ENCODE measurements around the gene ABCA4. TPM values are rescaled to one million over a fixed set of nuclear protein-coding genes. Genes with fewer than 3 reads are reported as not detected.

ABCA4 gene
- total and polyA plus RNA-seq, 2 experiments from 2014 or later: 0.20 to 3.7 TPM

DNA sequence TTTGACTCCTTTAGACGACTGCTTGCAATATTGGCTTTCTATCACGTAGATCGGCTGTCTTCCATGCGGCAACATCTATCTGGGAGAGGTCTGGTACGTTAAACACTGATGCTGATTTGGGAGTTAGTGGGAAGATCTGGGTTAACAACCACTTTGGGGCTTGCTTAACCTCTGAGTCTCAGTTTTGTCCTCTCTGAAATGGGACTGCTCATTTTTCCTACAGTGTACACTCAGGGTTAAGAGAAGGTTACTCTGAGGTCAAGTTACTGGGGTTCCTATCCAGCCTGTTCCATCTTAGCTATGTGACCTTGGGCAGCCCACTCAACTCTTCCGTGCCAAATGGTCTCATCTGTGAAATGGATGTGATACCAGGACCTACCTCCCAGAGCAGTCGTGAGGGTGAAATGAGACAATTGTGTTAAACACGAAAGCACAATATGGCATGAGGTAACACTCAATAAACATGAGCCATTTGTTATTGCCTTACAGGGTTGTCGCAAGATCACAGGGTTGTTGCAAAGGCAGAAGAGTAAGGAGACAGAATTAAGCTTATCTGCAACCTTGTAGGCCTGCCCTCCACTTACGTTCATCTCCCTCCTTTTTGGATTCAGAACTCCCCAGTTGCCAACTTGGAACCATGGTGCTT is 5.6 kb downstream of the ABCA4 start:
- peaks cover 12% of the 10 kb centered on the region for H3K4me1 ChIP-seq (ENCODE audit: insufficient read depth)
- TF ChIP-seq EZH2 (IDR thresholded peaks at IDR 0.05; ENCODE audit: insufficient read depth, poor library complexity, severe bottlenecking) (no peak), EZH2phosphoT487 (IDR thresholded peaks at IDR 0.05; ENCODE audit: insufficient read depth, low read depth) (no peak)
- H3F3A ChIP-seq (ENCODE audit: insufficient read depth): no peaks in the 10 kb centered on the region
- no peak overlapping the region for H3K4me2 ChIP-seq (ENCODE audit: unreplicated experiment)
- H3K4me3 ChIP-seq: no peak overlapping the region
- in situ Hi-C loops (cut with MboI): no loop called here
- H3K9me3 ChIP-seq (ENCODE audit: low read depth): no peaks in the 10 kb centered on the region
- no peaks in the 10 kb centered on the region for H3K79me2 ChIP-seq (ENCODE audit: insufficient read depth)
- no peak for DNase-seq
- H2AFZ ChIP-seq: no peak overlapping the region
- H3K27ac ChIP-seq: no peak overlapping the region
- WGBS, 2 experiments (ENCODE audit: low coverage in 1 of 2, low lambda C conversion rate in 2 of 2, missing lambda C conversion rate in 2 of 2): 85 to 87% methylated on average over 10 of the region's 10 CpGs
- H3K9me2 ChIP-seq (ENCODE audit: insufficient read depth): no peaks in the 10 kb centered on the region
- H3K36me3 ChIP-seq (ENCODE audit: low read depth): no peaks in the 10 kb centered on the region
- H3K27me3 ChIP-seq (replicated peaks; ENCODE audit: insufficient read depth): no peaks in the 10 kb centered on the region
- no peak overlapping the region for H3K9ac ChIP-seq
- no peaks in the 10 kb centered on the region for H4K20me1 ChIP-seq (ENCODE audit: insufficient read depth)

DNA sequence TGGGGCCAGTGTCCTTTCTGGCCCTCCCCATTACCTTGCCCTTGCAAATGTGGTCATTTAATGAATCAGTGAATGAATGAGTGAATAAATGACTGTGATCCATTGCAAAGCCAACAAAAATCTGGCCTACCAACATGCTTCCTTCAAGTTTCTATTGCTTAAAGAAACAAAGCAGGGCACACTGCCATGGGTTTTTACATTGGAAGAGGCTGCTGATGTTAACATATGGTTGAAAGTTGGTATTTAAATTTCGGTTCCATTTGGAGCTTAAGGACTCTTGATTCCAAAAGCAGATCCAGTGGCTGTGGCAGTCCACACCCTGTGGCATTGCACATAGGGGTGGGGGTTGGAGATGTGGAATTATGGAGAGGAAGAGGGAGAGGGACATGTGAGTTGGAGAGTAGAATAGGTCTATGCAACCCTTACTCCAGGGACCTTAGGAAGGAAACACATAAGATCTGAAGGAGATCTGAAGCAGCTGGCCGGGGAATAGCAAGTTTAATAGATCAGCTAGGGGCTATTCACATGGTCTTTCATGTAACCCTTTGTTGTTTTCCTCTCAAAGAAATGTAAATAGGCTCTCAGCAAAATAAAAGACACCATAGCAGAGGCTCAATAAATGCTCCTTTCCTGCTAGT is 7.2 kb downstream of the ABCA4 start:
- Histone ChIP-seq H2AFZ (no peak overlapping the region), H3K4me2 (ENCODE audit: unreplicated experiment) (no peak overlapping the region), H3F3A (ENCODE audit: insufficient read depth) (no peaks in the 10 kb centered on the region), H3K9ac (no peak overlapping the region), H3K27me3 (replicated peaks; ENCODE audit: insufficient read depth) (no peaks in the 10 kb centered on the region), H3K36me3 (ENCODE audit: low read depth) (no peaks in the 10 kb centered on the region), H3K9me3 (ENCODE audit: low read depth) (no peaks in the 10 kb centered on the region), H3K9me2 (ENCODE audit: insufficient read depth) (no peaks in the 10 kb centered on the region), H3K27ac (no peak overlapping the region), H3K4me1 (ENCODE audit: insufficient read depth) (peaks cover 12% of the 10 kb centered on the region), H4K20me1 (ENCODE audit: insufficient read depth) (no peaks in the 10 kb centered on the region), H3K79me2 (ENCODE audit: insufficient read depth) (no peaks in the 10 kb centered on the region), H3K4me3 (no peak overlapping the region)
- in situ Hi-C loops (cut with MboI): no loop called here
- TF ChIP-seq EZH2 (IDR thresholded peaks at IDR 0.05; ENCODE audit: insufficient read depth, poor library complexity, severe bottlenecking) (no peak), EZH2phosphoT487 (IDR thresholded peaks at IDR 0.05; ENCODE audit: insufficient read depth, low read depth) (no peak)
- 44 to 53% methylated on average over 2 of the region's 2 CpGs for WGBS, 2 experiments (ENCODE audit: low coverage in 1 of 2, low lambda C conversion rate in 2 of 2, missing lambda C conversion rate in 2 of 2)
- DNase-seq: no peak

DNA sequence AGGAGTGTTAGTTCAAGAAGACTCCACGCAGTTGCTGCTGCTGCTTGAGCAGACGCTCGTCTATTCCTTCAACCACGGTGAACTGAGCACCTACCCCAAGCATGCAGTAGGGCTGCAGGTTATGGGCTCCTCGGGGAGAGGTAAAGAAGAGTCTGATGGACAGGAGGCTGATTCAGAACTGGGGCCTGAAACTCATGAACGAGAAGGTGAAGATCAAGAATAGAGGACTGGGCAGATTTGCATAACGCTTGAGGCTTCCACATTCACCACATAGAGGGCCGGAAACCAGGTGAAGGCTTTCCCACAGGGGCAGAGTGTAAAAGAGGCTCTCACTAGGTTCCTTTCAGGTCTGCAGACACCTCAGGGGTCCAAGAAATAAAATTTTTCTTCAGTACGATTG is 9.1 kb downstream of the ABCA4 start:
- WGBS, 2 experiments (ENCODE audit: low coverage in 1 of 2, low lambda C conversion rate in 2 of 2, missing lambda C conversion rate in 2 of 2): 86 to 94% methylated on average over 9 of the region's 9 CpGs

DNA sequence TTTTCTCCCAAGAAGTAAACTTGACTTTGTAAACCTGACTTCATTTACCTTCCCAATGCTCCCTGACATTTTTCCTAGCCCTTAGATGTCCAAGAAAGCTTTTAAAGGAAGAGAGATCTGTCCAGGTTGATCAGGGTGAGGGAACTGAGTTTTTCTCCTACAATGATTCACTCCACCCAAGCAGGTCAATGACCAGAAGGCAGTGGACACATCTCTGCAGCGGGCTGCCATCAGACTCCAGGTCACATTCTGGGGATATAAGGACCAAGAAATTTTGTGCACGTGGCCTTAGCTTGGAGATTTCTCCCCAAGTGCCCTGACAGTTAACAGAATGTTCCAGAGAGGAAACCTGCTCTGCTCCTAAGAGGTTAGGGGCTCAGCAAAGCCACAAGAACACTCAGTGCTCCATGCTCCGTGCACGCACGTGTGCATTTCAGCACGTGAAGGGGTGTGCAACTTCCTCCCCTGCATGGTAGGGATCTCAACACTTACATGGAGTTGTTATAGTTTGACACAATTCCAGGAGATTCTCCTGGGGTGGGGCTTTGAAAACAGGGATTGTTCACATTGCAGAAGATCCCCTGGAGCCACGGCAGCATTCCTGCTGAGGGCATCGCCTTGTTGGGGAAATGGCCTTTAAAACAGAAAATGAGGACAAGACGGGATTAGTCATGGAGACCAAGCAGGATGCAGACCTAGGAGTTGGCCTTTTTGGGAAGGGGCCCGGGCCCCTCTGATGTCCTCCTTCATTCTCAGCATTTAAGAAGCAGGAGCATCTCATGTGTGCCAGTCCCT is 9.8 kb downstream of the ABCA4 start:
- Histone ChIP-seq H3K27ac (no peak overlapping the region), H3K9ac (no peak overlapping the region), H2AFZ (no peak overlapping the region), H3K79me2 (ENCODE audit: insufficient read depth) (no peaks in the 10 kb centered on the region), H4K20me1 (ENCODE audit: insufficient read depth) (no peaks in the 10 kb centered on the region), H3K36me3 (ENCODE audit: low read depth) (no peaks in the 10 kb centered on the region), H3K4me2 (ENCODE audit: unreplicated experiment) (no peak overlapping the region), H3K9me2 (ENCODE audit: insufficient read depth) (no peaks in the 10 kb centered on the region), H3F3A (ENCODE audit: insufficient read depth) (no peaks in the 10 kb centered on the region), H3K4me3 (no peak overlapping the region), H3K9me3 (ENCODE audit: low read depth) (no peaks in the 10 kb centered on the region), H3K4me1 (ENCODE audit: insufficient read depth) (peaks cover 2% of the 10 kb centered on the region; the same call in 1 of the 2 replicates), H3K27me3 (replicated peaks; ENCODE audit: insufficient read depth) (no peaks in the 10 kb centered on the region)
- DNase-seq: no peak
- TF ChIP-seq EZH2phosphoT487 (IDR thresholded peaks at IDR 0.05; ENCODE audit: insufficient read depth, low read depth) (no peak), EZH2 (IDR thresholded peaks at IDR 0.05; ENCODE audit: insufficient read depth, poor library complexity, severe bottlenecking) (no peak)
- in situ Hi-C loops (cut with MboI): no loop called here
- WGBS, 2 experiments (ENCODE audit: low coverage in 1 of 2, low lambda C conversion rate in 2 of 2, missing lambda C conversion rate in 2 of 2): 72 to 73% methylated on average over 10 of the region's 10 CpGs

More for the DNA sequence above, 9.1 kb downstream of the ABCA4 start:
- no peak overlapping the region for H3K27ac ChIP-seq
- no peaks in the 10 kb centered on the region for H3K27me3 ChIP-seq (replicated peaks; ENCODE audit: insufficient read depth)
- H3K9me2 ChIP-seq (ENCODE audit: insufficient read depth): no peaks in the 10 kb centered on the region
- H3K4me2 ChIP-seq (ENCODE audit: unreplicated experiment): no peak overlapping the region
- H3K36me3 ChIP-seq (ENCODE audit: low read depth): no peaks in the 10 kb centered on the region
- no peaks in the 10 kb centered on the region for H3K79me2 ChIP-seq (ENCODE audit: insufficient read depth)
- no peak overlapping the region for H2AFZ ChIP-seq
- no peak overlapping the region for H3K9ac ChIP-seq
- in situ Hi-C loops (cut with MboI): no loop called here
- DNase-seq: no peak
- no peak for TF ChIP-seq EZH2phosphoT487 (IDR thresholded peaks at IDR 0.05; ENCODE audit: insufficient read depth, low read depth)
- no peak for TF ChIP-seq EZH2 (IDR thresholded peaks at IDR 0.05; ENCODE audit: insufficient read depth, poor library complexity, severe bottlenecking)
- H3K4me1 ChIP-seq (ENCODE audit: insufficient read depth): peaks cover 9% of the 10 kb centered on the region
- H3K4me3 ChIP-seq: no peak overlapping the region
- H3K9me3 ChIP-seq (ENCODE audit: low read depth): no peaks in the 10 kb centered on the region
- H3F3A ChIP-seq (ENCODE audit: insufficient read depth): no peaks in the 10 kb centered on the region
- H4K20me1 ChIP-seq (ENCODE audit: insufficient read depth): no peaks in the 10 kb centered on the region
